Keratinocyte (primary cell): ENCODE data around the gene CFAP61. TPM values are rescaled to one million over a fixed set of nuclear protein-coding genes. Genes with fewer than 3 reads are reported as not detected.
"Not testable (repeated sequence)": the region's sequence is repeated elsewhere in the genome, so short reads cannot be mapped to it uniquely, and the experiment has no call there.

Experiments used
- DNase-seq: peaks from one replicate; pipeline ENCODE4 v3.0.0-alpha.2; 2011; ENCODE audit warnings: low read depth, missing footprints, low spot score
- FAIRE-seq: peaks from 2 replicates; lab custom pipeline; 2011; peaks lifted over from hg19 to GRCh38; lab: Jason Lieb, UNC
- H2AFZ ChIP-seq: 2 replicates; pipeline ENCODE4 v1.6.0; 2012; ENCODE audit warnings: low read length, control low read depth, inconsistent platforms; ENCODE audit not compliant: control insufficient read depth
- H3K27ac ChIP-seq: 2 replicates; pipeline ENCODE4 v1.5.1; 2011; ENCODE audit warnings: low read length; ENCODE audit not compliant: control insufficient read depth, insufficient read depth
- H3K27me3 ChIP-seq: 3 replicates; pipeline ENCODE4 v1.6.0; 2011; ENCODE audit warnings: low read length; ENCODE audit not compliant: control insufficient read depth, insufficient read depth; ENCODE audit errors: extremely low read depth
- H3K36me3 ChIP-seq, 2 experiments: 2 replicates in 1 of 2; 3 replicates in 1 of 2; pipeline ENCODE4 v1.5.1; 2011; ENCODE audit warnings: low read length in 2 of 2, mild to moderate bottlenecking in 1 of 2; ENCODE audit not compliant: control insufficient read depth in 2 of 2, insufficient read depth in 2 of 2; ENCODE audit errors: extremely low read depth in 1 of 2
- H3K4me1 ChIP-seq: 3 replicates; pipeline ENCODE4 v1.5.1; 2011; ENCODE audit warnings: low read length; ENCODE audit not compliant: control insufficient read depth, insufficient read depth; ENCODE audit errors: extremely low read depth
- H3K4me2 ChIP-seq: 3 replicates; pipeline ENCODE4 v1.6.0; 2011; ENCODE audit warnings: low read depth, low read length; ENCODE audit not compliant: control insufficient read depth, insufficient read depth; ENCODE audit errors: extremely low read depth
- H3K4me3 ChIP-seq, 3 experiments: fragments of 200-600 bp in 1 of 3; sonication (generic) in 1 of 3; 2 replicates in 2 of 3; 3 replicates in 1 of 3; pipeline ENCODE4 v1.5.1; 2011 to 2016; ENCODE audit warnings: low read length in 3 of 3, mild to moderate bottlenecking in 3 of 3, control low read depth in 2 of 3, inconsistent platforms in 1 of 3, low read depth in 1 of 3, mixed read lengths in 1 of 3, mixed run types in 1 of 3, moderate library complexity in 1 of 3; ENCODE audit not compliant: control insufficient read depth in 2 of 3, insufficient read depth in 2 of 3; ENCODE audit errors: extremely low read depth in 1 of 3
- H3K79me2 ChIP-seq: 2 replicates; pipeline ENCODE4 v1.6.0; 2012; ENCODE audit warnings: low read length; ENCODE audit not compliant: control insufficient read depth, insufficient read depth
- H3K9ac ChIP-seq: 3 replicates; pipeline ENCODE4 v1.6.0; 2011; ENCODE audit warnings: low read length; ENCODE audit not compliant: control insufficient read depth, insufficient read depth; ENCODE audit errors: extremely low read depth
- H3K9me1 ChIP-seq: 3 replicates; pipeline ENCODE4 v1.6.0; 2011; ENCODE audit warnings: low read length; ENCODE audit not compliant: control insufficient read depth, insufficient read depth; ENCODE audit errors: extremely low read depth
- H3K9me3 ChIP-seq: 2 replicates; pipeline ENCODE4 v1.5.1; 2012; ENCODE audit warnings: low read depth, low read length; ENCODE audit not compliant: control insufficient read depth
- H4K20me1 ChIP-seq: 3 replicates; pipeline ENCODE4 v1.6.0; 2011; ENCODE audit warnings: low read length; ENCODE audit not compliant: control insufficient read depth, insufficient read depth; ENCODE audit errors: extremely low read depth
- EZH2 ChIP-seq: IDR thresholded peaks from one replicate; pipeline ENCODE4 v1.6.1; 2012; ENCODE audit warnings: inconsistent platforms, mild to moderate bottlenecking, low read length, moderate library complexity
- dilution Hi-C: fragments of 300-500 bp; cut with MboI; formaldehyde crosslinking; loops from one replicate; pipeline ENCODE4 v1.7.0; 2020; ENCODE audit warnings: low sequenced_read_pairs; ENCODE audit not compliant: extremely low pct_ligation_motif_present
- polyA plus RNA-seq, 5 experiments: library from polyadenylated mRNA; depleted of rRNA in 3 of 5; stranded (reverse) in 3 of 5; stranded (forward) in 1 of 5; unstranded in 1 of 5; fragments of >200 nt; gene quantifications; 1 replicate in 1 of 5; 2 replicates in 3 of 5; 3 replicates in 1 of 5; pipeline versions ENCODE4 v1.2.1 to v1.2.3, GENCODE V29; 2011 to 2012; ENCODE audit warnings: missing spikeins in 2 of 5, low read depth in 1 of 5, low replicate concordance in 1 of 5
- TF ChIP-seq, protein P1 (sequence below), 3 experiments: IDR thresholded peaks in 1 of 3; conservative IDR thresholded peaks in 1 of 3; optimal IDR thresholded peaks in 1 of 3; 2 replicates in 2 of 3; 3 replicates in 1 of 3; pipeline versions ENCODE3 to v1.5.1; 2011; ENCODE audit warnings: low read length in 3 of 3, mild to moderate bottlenecking in 3 of 3, moderate library complexity in 2 of 3, control low read depth in 1 of 3, inconsistent platforms in 1 of 3; ENCODE audit not compliant: insufficient read depth in 2 of 3; ENCODE audit errors: extremely low read depth in 1 of 3

Gene CFAP61
- polyA plus RNA-seq, 1 donor (not counting 4 experiments of a cell fraction or from before 2014, with no cell fraction given): 0.25 TPM

DNA sequence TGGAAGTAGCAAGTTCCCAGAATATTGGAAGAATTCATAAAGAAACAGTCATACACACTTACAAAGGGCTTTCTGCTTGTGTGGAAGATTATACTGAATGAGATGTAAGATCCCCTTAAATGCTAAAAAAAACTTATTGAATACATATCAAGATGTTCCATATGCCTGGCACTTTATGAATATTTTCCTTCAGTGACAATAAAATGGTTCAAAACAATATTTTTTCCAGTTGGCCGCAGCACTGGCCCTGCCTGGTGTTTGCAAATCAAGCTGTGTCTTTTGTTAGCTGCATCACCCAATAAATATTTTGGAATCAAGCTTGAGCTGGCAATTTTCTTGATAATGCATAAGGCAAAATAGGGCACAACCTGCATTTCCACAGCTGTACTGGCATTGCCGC, 51.2 kb downstream of the CFAP61 start:
- Histone ChIP-seq H2AFZ (no peak overlapping the region), H3K4me2 (no peak overlapping the region), H3K79me2 (no peaks in the 10 kb centered on the region), H3K9me1 (no peaks in the 10 kb centered on the region), H3K36me3 (no peaks in the 10 kb centered on the region), H3K27ac (no peak overlapping the region), H3K27me3 (no peaks in the 10 kb centered on the region), H3K4me3 (no peak overlapping the region), H3K9ac (no peak overlapping the region), H3K9me3 (no peaks in the 10 kb centered on the region), H4K20me1 (no peaks in the 10 kb centered on the region), H3K4me1 (no peaks in the 10 kb centered on the region)
- FAIRE-seq: no peak
- DNase-seq: no peak
- dilution Hi-C loops: no loop called here
- TF ChIP-seq, protein P1, sequence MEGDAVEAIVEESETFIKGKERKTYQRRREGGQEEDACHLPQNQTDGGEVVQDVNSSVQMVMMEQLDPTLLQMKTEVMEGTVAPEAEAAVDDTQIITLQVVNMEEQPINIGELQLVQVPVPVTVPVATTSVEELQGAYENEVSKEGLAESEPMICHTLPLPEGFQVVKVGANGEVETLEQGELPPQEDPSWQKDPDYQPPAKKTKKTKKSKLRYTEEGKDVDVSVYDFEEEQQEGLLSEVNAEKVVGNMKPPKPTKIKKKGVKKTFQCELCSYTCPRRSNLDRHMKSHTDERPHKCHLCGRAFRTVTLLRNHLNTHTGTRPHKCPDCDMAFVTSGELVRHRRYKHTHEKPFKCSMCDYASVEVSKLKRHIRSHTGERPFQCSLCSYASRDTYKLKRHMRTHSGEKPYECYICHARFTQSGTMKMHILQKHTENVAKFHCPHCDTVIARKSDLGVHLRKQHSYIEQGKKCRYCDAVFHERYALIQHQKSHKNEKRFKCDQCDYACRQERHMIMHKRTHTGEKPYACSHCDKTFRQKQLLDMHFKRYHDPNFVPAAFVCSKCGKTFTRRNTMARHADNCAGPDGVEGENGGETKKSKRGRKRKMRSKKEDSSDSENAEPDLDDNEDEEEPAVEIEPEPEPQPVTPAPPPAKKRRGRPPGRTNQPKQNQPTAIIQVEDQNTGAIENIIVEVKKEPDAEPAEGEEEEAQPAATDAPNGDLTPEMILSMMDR (optimal IDR thresholded peaks at IDR 0.05 in 1 of 3, IDR thresholded peaks at IDR 0.05 in 1 of 3, conservative IDR thresholded peaks at IDR 0.05 in 1 of 3; ENCODE audit: extremely low read depth in 1 of 3, insufficient read depth in 2 of 3, low read length in 3 of 3): no peak
- no peak for TF ChIP-seq EZH2

DNA sequence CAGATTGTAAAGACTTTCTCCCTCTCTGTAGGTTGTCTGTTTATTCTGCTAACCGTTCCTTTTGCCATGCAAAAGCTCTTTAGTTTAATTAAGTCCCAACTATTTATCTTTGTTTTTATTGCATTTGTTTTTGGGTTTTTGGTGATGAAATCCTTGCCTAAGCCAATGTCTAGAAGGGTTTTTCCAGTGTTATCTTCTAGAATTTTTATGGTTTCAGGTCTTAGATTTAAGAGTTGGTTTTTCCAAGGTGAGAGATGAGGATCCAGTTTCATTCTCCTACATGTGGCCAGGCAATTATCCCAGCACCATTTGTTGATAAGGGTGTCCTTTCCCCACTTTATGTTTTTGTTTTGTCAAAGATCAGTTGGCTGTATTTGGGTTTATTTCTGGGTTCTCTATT, 70.9 kb downstream of the CFAP61 start:
- H3K27ac ChIP-seq, FAIRE-seq, H3K4me2 ChIP-seq, H3K9me3 ChIP-seq, DNase-seq, H2AFZ ChIP-seq, H3K36me3 ChIP-seq, dilution Hi-C loops, H3K9me1 ChIP-seq, H3K9ac ChIP-seq, H3K27me3 ChIP-seq, H3K4me3 ChIP-seq, H4K20me1 ChIP-seq, H3K79me2 ChIP-seq, H3K4me1 ChIP-seq: not testable (repeated sequence)

DNA sequence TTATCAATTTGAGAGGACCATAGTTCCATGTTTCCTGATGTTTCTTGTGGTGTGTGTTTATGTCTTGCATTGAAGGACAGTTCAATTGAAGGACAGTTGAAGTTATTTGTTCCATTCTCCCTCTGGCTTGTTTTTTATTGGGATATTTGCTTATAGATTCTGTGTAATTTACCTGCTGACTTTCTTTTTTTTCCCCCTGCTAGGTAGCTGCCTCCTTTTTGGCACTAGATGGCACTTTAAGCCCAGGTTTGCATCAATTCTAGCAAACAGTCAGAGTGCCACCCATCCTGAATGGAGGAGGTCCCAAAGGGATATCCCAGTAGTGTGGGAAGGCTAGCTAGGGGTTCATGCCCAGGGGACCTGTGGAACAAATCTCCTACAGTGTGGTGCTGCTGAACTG, 78.1 kb downstream of the CFAP61 start:
- no peak overlapping the region for H3K4me2 ChIP-seq
- H3K27me3 ChIP-seq: no peaks in the 10 kb centered on the region
- no peak overlapping the region for H3K9ac ChIP-seq
- H3K9me3 ChIP-seq: no peaks in the 10 kb centered on the region
- H3K4me3 ChIP-seq: no peak overlapping the region
- H3K27ac ChIP-seq: no peak overlapping the region
- H3K9me1 ChIP-seq: no peaks in the 10 kb centered on the region
- no peaks in the 10 kb centered on the region for H3K4me1 ChIP-seq
- dilution Hi-C loops: no loop called here
- H3K79me2 ChIP-seq: no peaks in the 10 kb centered on the region
- no peak for TF ChIP-seq EZH2
- TF ChIP-seq, protein P1 (optimal IDR thresholded peaks at IDR 0.05 in 1 of 3, IDR thresholded peaks at IDR 0.05 in 1 of 3, conservative IDR thresholded peaks at IDR 0.05 in 1 of 3; ENCODE audit: extremely low read depth in 1 of 3, insufficient read depth in 2 of 3, low read length in 3 of 3): peak; percentile 45 to 71 (median 56)
- FAIRE-seq (peak; percentile 39), DNase-seq (no peak)
- no peaks in the 10 kb centered on the region for H3K36me3 ChIP-seq
- H4K20me1 ChIP-seq: no peaks in the 10 kb centered on the region
- H2AFZ ChIP-seq: no peak overlapping the region
